HEK293 (cell line): ENCODE data around the gene CDK2.

ENCODE experiments used
- GLI2 ChIP-seq: fragments of 450-650 bp; formaldehyde crosslinking; IDR thresholded peaks from 2 replicates; pipeline ENCODE4; 2017; ENCODE audit warnings: missing biosample characterization, missing genetic modification characterization, low read depth, borderline replicate concordance
- GLI4 ChIP-seq: fragments of 450-650 bp; formaldehyde crosslinking; IDR thresholded peaks from 2 replicates; pipeline ENCODE4 v1.5.1; 2016; ENCODE audit warnings: missing biosample characterization, missing genetic modification characterization
- GLIS2 ChIP-seq: fragments of 450-650 bp; formaldehyde crosslinking; IDR thresholded peaks from 2 replicates; pipeline ENCODE4 v1.5.1; 2016; ENCODE audit warnings: missing biosample characterization, missing genetic modification characterization
- HOXA7 ChIP-seq: sonication (generic); formaldehyde crosslinking; IDR thresholded peaks from 2 replicates; pipeline ENCODE4 v1.8.1; 2022; ENCODE audit warnings: missing genetic modification reagents, borderline replicate concordance
- KLF1 ChIP-seq: fragments of 450-650 bp; formaldehyde crosslinking; IDR thresholded peaks from 2 replicates; pipeline ENCODE4 v1.5.1; 2016; ENCODE audit warnings: missing biosample characterization, missing genetic modification characterization
- MYNN ChIP-seq: fragments of 450-650 bp; formaldehyde crosslinking; IDR thresholded peaks from 2 replicates; pipeline ENCODE4 v1.5.1; 2016; ENCODE audit warnings: missing biosample characterization, missing genetic modification characterization, borderline replicate concordance
- OVOL3 ChIP-seq: fragments of 450-650 bp; formaldehyde crosslinking; IDR thresholded peaks from 2 replicates; pipeline ENCODE4 v1.5.1; 2016; ENCODE audit warnings: missing biosample characterization, missing genetic modification characterization
- PRDM1 ChIP-seq: fragments of 450-650 bp; formaldehyde crosslinking; IDR thresholded peaks from 2 replicates; pipeline ENCODE4; 2016; ENCODE audit warnings: missing biosample characterization, missing genetic modification characterization
- TRIM28 ChIP-seq: IDR thresholded peaks from 2 replicates; pipeline ENCODE4 v1.6.1; 2011; ENCODE audit warnings: low read length, control low read depth, borderline replicate concordance
- ZBTB48 ChIP-seq: fragments of 450-650 bp; formaldehyde crosslinking; IDR thresholded peaks from 2 replicates; pipeline ENCODE4 v1.5.1; 2016; ENCODE audit warnings: missing biosample characterization, missing genetic modification characterization
- ZBTB7A ChIP-seq: fragments of 450-650 bp; formaldehyde crosslinking; IDR thresholded peaks from 2 replicates; pipeline ENCODE4 v1.5.1; 2016; ENCODE audit warnings: low read depth, missing biosample characterization, missing genetic modification characterization
- ZFP41 ChIP-seq: fragments of 450-650 bp; formaldehyde crosslinking; IDR thresholded peaks from 2 replicates; pipeline ENCODE4 v1.5.1; 2016; ENCODE audit warnings: missing biosample characterization, missing genetic modification characterization, borderline replicate concordance
- ZIC2 ChIP-seq: fragments of 450-650 bp; formaldehyde crosslinking; IDR thresholded peaks from 2 replicates; pipeline ENCODE4 v1.5.1; 2016; ENCODE audit warnings: missing biosample characterization, missing genetic modification characterization
- ZNF10 ChIP-seq: fragments of 450-650 bp; formaldehyde crosslinking; IDR thresholded peaks from 2 replicates; pipeline ENCODE4 v1.5.1; 2017; ENCODE audit warnings: missing biosample characterization, missing genetic modification characterization
- ZNF114 ChIP-seq: fragments of 450-650 bp; formaldehyde crosslinking; IDR thresholded peaks from 2 replicates; pipeline ENCODE4 v1.5.0; 2017; ENCODE audit warnings: missing biosample characterization, missing genetic modification characterization
- ZNF132 ChIP-seq: fragments of 450-650 bp; formaldehyde crosslinking; IDR thresholded peaks from 2 replicates; pipeline ENCODE4 v1.5.1; 2017; ENCODE audit warnings: missing biosample characterization, missing genetic modification characterization, borderline replicate concordance
- ZNF155 ChIP-seq: fragments of 450-650 bp; formaldehyde crosslinking; IDR thresholded peaks from 2 replicates; pipeline ENCODE4 v1.5.1; 2016; ENCODE audit warnings: missing biosample characterization, missing genetic modification characterization
- ZNF184 ChIP-seq: fragments of 450-650 bp; IDR thresholded peaks from 2 replicates; pipeline ENCODE4 v1.5.1; 2018; ENCODE audit warnings: missing biosample characterization, mild to moderate bottlenecking, missing genetic modification characterization
- ZNF202 ChIP-seq: fragments of 450-650 bp; formaldehyde crosslinking; IDR thresholded peaks from 2 replicates; pipeline ENCODE4 v1.5.1; 2016; ENCODE audit warnings: missing biosample characterization, missing genetic modification characterization, borderline replicate concordance
- ZNF239 ChIP-seq: fragments of 450-650 bp; formaldehyde crosslinking; IDR thresholded peaks from 2 replicates; pipeline ENCODE4 v1.5.1; 2016; ENCODE audit warnings: missing biosample characterization, missing genetic modification characterization
- ZNF292 ChIP-seq: fragments of 450-650 bp; formaldehyde crosslinking; IDR thresholded peaks from 2 replicates; pipeline ENCODE4 v1.5.1; 2016; ENCODE audit warnings: low read depth, missing biosample characterization, missing genetic modification characterization, borderline replicate concordance
- ZNF366 ChIP-seq: fragments of 450-650 bp; formaldehyde crosslinking; conservative IDR thresholded peaks from 2 replicates; pipeline ENCODE4 v1.5.1; 2016; ENCODE audit warnings: missing biosample characterization, missing genetic modification characterization
- ZNF501 ChIP-seq: fragments of 450-650 bp; formaldehyde crosslinking; IDR thresholded peaks from 2 replicates; pipeline ENCODE4 v1.5.1; 2016; ENCODE audit warnings: missing biosample characterization, missing genetic modification characterization
- ZNF629 ChIP-seq: fragments of 450-650 bp; formaldehyde crosslinking; IDR thresholded peaks from 2 replicates; pipeline ENCODE4 v1.5.1; 2017; ENCODE audit warnings: missing biosample characterization, missing genetic modification characterization
- ZNF654 ChIP-seq: fragments of 450-650 bp; formaldehyde crosslinking; IDR thresholded peaks from 2 replicates; pipeline ENCODE4 v1.5.1; 2016; ENCODE audit warnings: low read depth, missing biosample characterization, missing genetic modification characterization
- ZNF707 ChIP-seq: fragments of 450-650 bp; formaldehyde crosslinking; IDR thresholded peaks from 2 replicates; pipeline ENCODE4 v1.5.1; 2016; ENCODE audit warnings: missing biosample characterization, missing genetic modification characterization
- ZNF776 ChIP-seq: fragments of 450-650 bp; formaldehyde crosslinking; IDR thresholded peaks from 2 replicates; pipeline ENCODE4 v1.5.0; 2017; ENCODE audit warnings: missing biosample characterization, missing genetic modification characterization, borderline replicate concordance
- ZNF791 ChIP-seq: fragments of 450-650 bp; formaldehyde crosslinking; IDR thresholded peaks from 2 replicates; pipeline ENCODE4 v1.5.1; 2016; ENCODE audit warnings: missing biosample characterization, missing genetic modification characterization
- ZSCAN16 ChIP-seq: fragments of 450-650 bp; formaldehyde crosslinking; IDR thresholded peaks from 2 replicates; pipeline ENCODE4 v1.5.1; 2016; ENCODE audit warnings: missing biosample characterization, missing genetic modification characterization
- ZSCAN30 ChIP-seq: fragments of 450-650 bp; IDR thresholded peaks from 2 replicates; pipeline ENCODE4 v1.5.1; 2018; ENCODE audit warnings: missing biosample characterization, mild to moderate bottlenecking, missing genetic modification characterization, moderate library complexity
- TF ChIP-seq, protein P1 (sequence below): fragments of 450-650 bp; formaldehyde crosslinking; IDR thresholded peaks from 2 replicates; pipeline ENCODE4 v1.5.1; 2017; ENCODE audit warnings: missing biosample characterization, missing genetic modification characterization
- TF ChIP-seq, protein P2 (sequence below): fragments of 450-650 bp; formaldehyde crosslinking; IDR thresholded peaks from 2 replicates; pipeline ENCODE4 v1.5.1; 2016; ENCODE audit warnings: missing biosample characterization, missing genetic modification characterization
- TF ChIP-seq, protein P3 (sequence below): fragments of 450-650 bp; formaldehyde crosslinking; IDR thresholded peaks from 2 replicates; pipeline ENCODE4 v1.5.1; 2016; ENCODE audit warnings: missing biosample characterization, missing genetic modification characterization

Gene CDK2

DNA sequence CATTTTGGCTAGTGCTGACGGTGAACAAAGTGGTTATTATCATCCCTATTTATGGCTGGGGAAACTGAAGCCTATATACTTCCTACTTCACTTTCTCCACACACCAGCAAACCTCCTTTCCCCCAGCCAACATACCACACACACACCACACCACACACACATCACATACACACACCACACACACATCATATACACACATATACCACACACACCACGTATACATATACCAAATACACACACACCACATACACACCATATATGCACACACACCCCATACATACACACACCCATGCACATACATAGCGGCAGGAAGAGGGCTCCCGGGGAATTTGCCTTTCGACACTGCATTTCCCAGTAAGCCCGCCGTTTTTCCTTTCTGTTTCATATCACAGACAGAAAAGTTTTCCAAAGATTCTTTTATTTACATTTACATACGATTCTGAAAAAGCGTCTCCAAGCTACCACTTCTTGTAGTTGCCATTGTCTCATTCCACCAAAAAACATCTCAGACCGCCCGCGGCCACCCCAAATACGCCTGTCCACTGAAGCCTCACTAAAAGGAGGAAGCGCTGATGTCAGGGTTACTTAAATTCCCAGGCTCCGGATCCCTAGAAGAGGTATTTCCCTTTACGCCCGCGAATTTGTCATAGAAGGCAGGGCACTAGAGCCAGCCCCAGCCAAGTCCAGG lies 6.4 kb downstream of the CDK2 start (continued):
- TF ChIP-seq, protein P1, sequence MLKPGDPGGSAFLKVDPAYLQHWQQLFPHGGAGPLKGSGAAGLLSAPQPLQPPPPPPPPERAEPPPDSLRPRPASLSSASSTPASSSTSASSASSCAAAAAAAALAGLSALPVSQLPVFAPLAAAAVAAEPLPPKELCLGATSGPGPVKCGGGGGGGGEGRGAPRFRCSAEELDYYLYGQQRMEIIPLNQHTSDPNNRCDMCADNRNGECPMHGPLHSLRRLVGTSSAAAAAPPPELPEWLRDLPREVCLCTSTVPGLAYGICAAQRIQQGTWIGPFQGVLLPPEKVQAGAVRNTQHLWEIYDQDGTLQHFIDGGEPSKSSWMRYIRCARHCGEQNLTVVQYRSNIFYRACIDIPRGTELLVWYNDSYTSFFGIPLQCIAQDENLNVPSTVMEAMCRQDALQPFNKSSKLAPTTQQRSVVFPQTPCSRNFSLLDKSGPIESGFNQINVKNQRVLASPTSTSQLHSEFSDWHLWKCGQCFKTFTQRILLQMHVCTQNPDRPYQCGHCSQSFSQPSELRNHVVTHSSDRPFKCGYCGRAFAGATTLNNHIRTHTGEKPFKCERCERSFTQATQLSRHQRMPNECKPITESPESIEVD (tag by site-specific recombination), result no peak
- TF ChIP-seq ZNF184, result no peak
- TF ChIP-seq ZNF239, result no peak
- no peak for TF ChIP-seq ZNF155
- no peak for TF ChIP-seq ZIC2 (tag by site-specific recombination)
- no peak for TF ChIP-seq ZNF654 (tag by site-specific recombination)
- TF ChIP-seq, protein P2, sequence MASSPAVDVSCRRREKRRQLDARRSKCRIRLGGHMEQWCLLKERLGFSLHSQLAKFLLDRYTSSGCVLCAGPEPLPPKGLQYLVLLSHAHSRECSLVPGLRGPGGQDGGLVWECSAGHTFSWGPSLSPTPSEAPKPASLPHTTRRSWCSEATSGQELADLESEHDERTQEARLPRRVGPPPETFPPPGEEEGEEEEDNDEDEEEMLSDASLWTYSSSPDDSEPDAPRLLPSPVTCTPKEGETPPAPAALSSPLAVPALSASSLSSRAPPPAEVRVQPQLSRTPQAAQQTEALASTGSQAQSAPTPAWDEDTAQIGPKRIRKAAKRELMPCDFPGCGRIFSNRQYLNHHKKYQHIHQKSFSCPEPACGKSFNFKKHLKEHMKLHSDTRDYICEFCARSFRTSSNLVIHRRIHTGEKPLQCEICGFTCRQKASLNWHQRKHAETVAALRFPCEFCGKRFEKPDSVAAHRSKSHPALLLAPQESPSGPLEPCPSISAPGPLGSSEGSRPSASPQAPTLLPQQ, result peak; percentile 39; the same call in 1 of the 2 replicates
- TF ChIP-seq OVOL3 (tag by site-specific recombination), result no peak
- TF ChIP-seq KLF1, result 0 out of 2 replicates have a peak, but pooled peaks have one; percentile 32
- no peak for TF ChIP-seq ZNF202 (tag by site-specific recombination)
- TF ChIP-seq MYNN (tag by site-specific recombination), result peak; percentile 82
- no peak for TF ChIP-seq ZNF791 (tag by site-specific recombination)
- peak; percentile 53; the same call in 1 of the 2 replicates for TF ChIP-seq ZSCAN30 (tag by site-specific recombination)
- no peak; the same call in 1 of the 2 replicates for TF ChIP-seq ZNF292 (tag by site-specific recombination)
- peak; percentile 84; the same call in 1 of the 2 replicates for TF ChIP-seq GLI4
- peak; percentile 78 for TF ChIP-seq ZNF501 (tag by site-specific recombination)
- TF ChIP-seq ZBTB48, result peak; percentile 86
- TF ChIP-seq ZNF132, result no peak
- TF ChIP-seq GLI2 (tag by site-specific recombination), result no peak
- peak; percentile 49; the same call in 1 of the 2 replicates for TF ChIP-seq ZBTB7A (tag by site-specific recombination)
- TF ChIP-seq ZFP41 (tag by site-specific recombination), result no peak
- no peak for TF ChIP-seq ZSCAN16
- TF ChIP-seq ZNF366 (tag by site-specific recombination), result peak; percentile 79; the same call in 1 of the 2 replicates
- TF ChIP-seq PRDM1, result peak; percentile 99
- peak; percentile 60; the same call in 1 of the 2 replicates for TF ChIP-seq TRIM28
- no peak for TF ChIP-seq HOXA7 (CRISPR knock-in tag)
- no peak for TF ChIP-seq ZNF776 (tag by site-specific recombination)
- TF ChIP-seq GLIS2 (tag by site-specific recombination), result no peak
- peak; percentile 50; the same call in 1 of the 2 replicates for TF ChIP-seq ZNF629 (tag by site-specific recombination)
- TF ChIP-seq ZNF707 (tag by site-specific recombination), result no peak
- TF ChIP-seq, protein P3, sequence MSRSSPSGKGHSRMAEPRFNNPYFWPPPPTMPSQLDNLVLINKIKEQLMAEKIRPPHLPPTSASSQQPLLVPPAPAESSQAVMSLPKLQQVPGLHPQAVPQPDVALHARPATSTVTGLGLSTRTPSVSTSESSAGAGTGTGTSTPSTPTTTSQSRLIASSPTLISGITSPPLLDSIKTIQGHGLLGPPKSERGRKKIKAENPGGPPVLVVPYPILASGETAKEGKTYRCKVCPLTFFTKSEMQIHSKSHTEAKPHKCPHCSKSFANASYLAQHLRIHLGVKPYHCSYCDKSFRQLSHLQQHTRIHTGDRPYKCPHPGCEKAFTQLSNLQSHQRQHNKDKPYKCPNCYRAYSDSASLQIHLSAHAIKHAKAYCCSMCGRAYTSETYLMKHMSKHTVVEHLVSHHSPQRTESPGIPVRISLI, result no peak
- no peak for TF ChIP-seq ZNF10 (tag by site-specific recombination)
- TF ChIP-seq ZNF114 (tag by site-specific recombination), result no peak
